PFSK-1 (cell line): Measurements from ENCODE around the gene PPP4R2.

ENCODE experiments used
- FOXP2 ChIP-seq: optimal IDR thresholded peaks from 2 replicates; pipeline ENCODE3; 2011; ENCODE audit warnings: borderline replicate concordance, control low read depth, inconsistent platforms; ENCODE audit not compliant: insufficient read depth; ENCODE audit errors: extremely low read length, extremely low read depth
- POLR2AphosphoS5 ChIP-seq: IDR thresholded peaks from 2 replicates; pipeline ENCODE4 v1.6.1; 2012; ENCODE audit warnings: low read depth, mild to moderate bottlenecking, control low read depth, low read length, moderate library complexity
- REST ChIP-seq, 2 experiments: IDR thresholded peaks; 2 replicates each; pipeline versions ENCODE4 v1.6.1 to v1.8.0; 2011 to 2012; ENCODE audit warnings: low read depth in 2 of 2, low read length in 2 of 2, control low read depth in 1 of 2, inconsistent platforms in 1 of 2, mild to moderate bottlenecking in 1 of 2, moderate library complexity in 1 of 2; ENCODE audit not compliant: insufficient read depth in 1 of 2
- SIN3A ChIP-seq: IDR thresholded peaks from 2 replicates; pipeline ENCODE4 v1.6.1; 2012; ENCODE audit warnings: mild to moderate bottlenecking, low read length, moderate library complexity, borderline replicate concordance; ENCODE audit not compliant: insufficient read depth
- TAF1 ChIP-seq: IDR thresholded peaks from 2 replicates; pipeline ENCODE4 v1.6.1; 2012; ENCODE audit warnings: low read length, control low read depth, borderline replicate concordance; ENCODE audit not compliant: insufficient read depth

The PPP4R2 gene

GRCh38 chr3:72953325-72953956, 43.2 kb upstream of the PPP4R2 start:
- TF ChIP-seq TAF1 = no peak
- no peak for TF ChIP-seq POLR2AphosphoS5
- TF ChIP-seq REST (IDR thresholded peaks at IDR 0.05; ENCODE audit: insufficient read depth in 1 of 2, low read depth in 2 of 2, low read length in 2 of 2) = no peak
- TF ChIP-seq SIN3A = no peak
- no peak for TF ChIP-seq FOXP2

- TF ChIP-seq FOXP2 = no peak
- no peak for TF ChIP-seq SIN3A
- no peak for TF ChIP-seq POLR2AphosphoS5
- no peak for TF ChIP-seq REST (IDR thresholded peaks at IDR 0.05; ENCODE audit: insufficient read depth in 1 of 2, low read depth in 2 of 2, low read length in 2 of 2)
- TF ChIP-seq TAF1 = no peak
Measured at GRCh38 chr3:72957297-72957696, 39.3 kb upstream of the PPP4R2 start.

- TF ChIP-seq REST (IDR thresholded peaks at IDR 0.05; ENCODE audit: insufficient read depth in 1 of 2, low read depth in 2 of 2, low read length in 2 of 2) (no peak), FOXP2 (no peak), POLR2AphosphoS5 (no peak), TAF1 (no peak), SIN3A (no peak)
Measured at GRCh38 chr3:72959336-72959735, 37.3 kb upstream of the PPP4R2 start.

GRCh38 chr3:72960812-72961518, 35.6 kb upstream of the PPP4R2 start:
- TF ChIP-seq FOXP2 = no peak
- TF ChIP-seq POLR2AphosphoS5 = no peak
- TF ChIP-seq REST (IDR thresholded peaks at IDR 0.05; ENCODE audit: insufficient read depth in 1 of 2, low read depth in 2 of 2, low read length in 2 of 2) = no peak
- no peak for TF ChIP-seq SIN3A
- TF ChIP-seq TAF1 = no peak
